HepG2 (cell line): ENCODE measurements around the gene MVP. TPM values are rescaled to one million over a fixed set of nuclear protein-coding genes. Genes with fewer than 3 reads are reported as not detected.

Experiments used
- CHD2 ChIP-seq: IDR thresholded peaks from 2 replicates; pipeline ENCODE4 v1.6.1; 2011; ENCODE audit warnings: low read depth, low read length, improper control_type of control experiment
- EZH2 ChIP-seq: conservative IDR thresholded peaks from 2 replicates; pipeline ENCODE4 v1.6.1; 2012; ENCODE audit warnings: mild to moderate bottlenecking, low read depth, low read length, moderate library complexity
- FOSL1 ChIP-seq: sonication (generic); formaldehyde crosslinking; IDR thresholded peaks from 2 replicates; pipeline ENCODE4 v1.9.0; 2021; ENCODE audit warnings: missing genetic modification reagents, borderline replicate concordance
- HOXA3 ChIP-seq: sonication (generic); formaldehyde crosslinking; IDR thresholded peaks from 2 replicates; pipeline ENCODE4 v1.5.0; 2020; ENCODE audit warnings: missing genetic modification reagents
- MTF1 ChIP-seq: sonication (generic); formaldehyde crosslinking; IDR thresholded peaks from 2 replicates; pipeline ENCODE4 v1.5.0; 2020; ENCODE audit warnings: missing genetic modification reagents
- MYPOP ChIP-seq: sonication (generic); formaldehyde crosslinking; IDR thresholded peaks from 2 replicates; pipeline ENCODE4 v1.8.1; 2023; ENCODE audit warnings: mild to moderate bottlenecking, moderate library complexity, missing genetic modification reagents
- MZF1 ChIP-seq: sonication (generic); formaldehyde crosslinking; IDR thresholded peaks from 2 replicates; pipeline ENCODE4 v1.8.1; 2023; ENCODE audit warnings: mild to moderate bottlenecking, missing genetic modification reagents, borderline replicate concordance
- PBX2 ChIP-seq: IDR thresholded peaks from 2 replicates; pipeline ENCODE4 v1.6.1; 2016; ENCODE audit warnings: control low read depth
- SKIL ChIP-seq: sonication (generic); formaldehyde crosslinking; IDR thresholded peaks from 2 replicates; pipeline ENCODE4 v1.8.0; 2022; ENCODE audit warnings: missing genetic modification reagents, mild to moderate bottlenecking, moderate library complexity, borderline replicate concordance
- SMARCE1 ChIP-seq: fragments of 450-650 bp; IDR thresholded peaks from 2 replicates; pipeline ENCODE4 v1.6.1; 2017; ENCODE audit warnings: borderline replicate concordance
- SNRNP70 ChIP-seq: fragments of 200-400 bp; formaldehyde crosslinking; IDR thresholded peaks from 2 replicates; pipeline ENCODE4 v1.6.1; 2017; ENCODE audit warnings: mild to moderate bottlenecking, low read depth, low read length, moderate library complexity
- TCF12 ChIP-seq, 2 experiments: fragments of 450-650 bp in 1 of 2; sonication (generic) in 1 of 2; formaldehyde crosslinking in 1 of 2; IDR thresholded peaks; 2 replicates each; pipeline versions ENCODE4 v1.6.1 to v1.8.0; 2017 to 2022; ENCODE audit warnings: antibody characterized with exemption in 1 of 2, mild to moderate bottlenecking in 1 of 2, missing genetic modification reagents in 1 of 2, moderate library complexity in 1 of 2
- THAP8 ChIP-seq: sonication (generic); formaldehyde crosslinking; IDR thresholded peaks from 2 replicates; pipeline ENCODE4 v1.5.1; 2020; ENCODE audit warnings: missing genetic modification reagents, mild to moderate bottlenecking, borderline replicate concordance
- ZNF333 ChIP-seq: sonication (generic); formaldehyde crosslinking; IDR thresholded peaks from 2 replicates; pipeline ENCODE4 v1.4.0; 2020; ENCODE audit warnings: mild to moderate bottlenecking, missing genetic modification reagents, borderline replicate concordance
- ZNF513 ChIP-seq: sonication (generic); formaldehyde crosslinking; conservative IDR thresholded peaks from 2 replicates; pipeline ENCODE4 v1.5.0; 2020; ENCODE audit warnings: missing genetic modification reagents
- ZNF800 ChIP-seq: sonication (generic); formaldehyde crosslinking; IDR thresholded peaks from 2 replicates; pipeline ENCODE4 v1.4.0; 2020; ENCODE audit warnings: missing genetic modification reagents
- ZSCAN31 ChIP-seq: sonication (generic); formaldehyde crosslinking; IDR thresholded peaks from 2 replicates; pipeline ENCODE4 v1.5.0; 2020; ENCODE audit warnings: low read depth, mild to moderate bottlenecking, missing genetic modification reagents
- polyA plus RNA-seq, 8 experiments: library from polyadenylated mRNA; depleted of rRNA in 3 of 8; stranded (reverse) in 7 of 8; unstranded in 1 of 8; fragments of >200 nt; fragmentation: Illumina TruSeq in 4 of 8; extraction: Trizol in 4 of 8; gene quantifications; 2 replicates each; pipeline versions ENCODE4 v1.2.1 to v1.2.3, GENCODE V29; 2011 to 2016; ENCODE audit warnings: low read depth in 4 of 8, missing spikeins in 1 of 8, mixed read lengths in 1 of 8; ENCODE audit not compliant: insufficient read depth in 1 of 8
- total RNA-seq, 5 experiments: library from RNA; depleted of rRNA; stranded (reverse); fragments of >200 nt; fragmentation: Illumina TruSeq; extraction: Trizol; gene quantifications; 2 replicates each; pipeline ENCODE4 v1.2.3, GENCODE V29; 2016; ENCODE audit warnings: low read depth in 1 of 5

Gene MVP
- total and polyA plus RNA-seq, 2 of the 13 experiments (the other 11 are each of a cell fraction or from before 2014, with no cell fraction given): 22.9 to 43.5 TPM

GRCh38 chr16:29815793-29816693, 4.2 kb upstream of the MVP start, which contains the start of gene PAGR1 (continued):
- TF ChIP-seq THAP8 (CRISPR knock-in tag) (0 out of 2 replicates have a peak, but pooled peaks have one; percentile 12), MTF1 (CRISPR knock-in tag) (no peak), ZNF513 (CRISPR knock-in tag) (0 out of 2 replicates have a peak, but pooled peaks have one; percentile 18), ZSCAN31 (CRISPR knock-in tag) (peak; percentile 75; the same call in 1 of the 2 replicates), EZH2 (no peak), CHD2 (peak; percentile 41), MZF1 (peak; percentile 57; the same call in 1 of the 2 replicates), TCF12 (IDR thresholded peaks at IDR 0.05) (no peak), TCF12 (CRISPR knock-in tag; IDR thresholded peaks at IDR 0.05) (peak; percentile 70; the same call in 1 of the 2 replicates), MYPOP (CRISPR knock-in tag) (peak; percentile 91), SNRNP70 (no peak), ZNF800 (CRISPR knock-in tag) (peak; percentile 65; the same call in 1 of the 2 replicates), SMARCE1 (no peak), FOSL1 (CRISPR knock-in tag) (no peak; the same call in 1 of the 2 replicates), SKIL (CRISPR knock-in tag) (no peak; the same call in 1 of the 2 replicates), HOXA3 (peak; percentile 99), PBX2 (CRISPR knock-in tag) (no peak), ZNF333 (CRISPR knock-in tag) (0 out of 2 replicates have a peak, but pooled peaks have one; percentile 42)
